GM03348 (cell line): ENCODE measurements around the gene CMBL.
"Not testable (repeated sequence)": the region's sequence is repeated elsewhere in the genome, so short reads cannot be mapped to it uniquely, and the experiment has no call there.

Source experiments
- DNase-seq: peaks from one replicate; pipeline ENCODE4 v3.0.0; 2012; ENCODE audit warnings: low spot score

The CMBL gene

GRCh38 chr5:10285362-10285761, 22.3 kb downstream of the CMBL start:
- peak; percentile 36 for DNase-seq

DNA sequence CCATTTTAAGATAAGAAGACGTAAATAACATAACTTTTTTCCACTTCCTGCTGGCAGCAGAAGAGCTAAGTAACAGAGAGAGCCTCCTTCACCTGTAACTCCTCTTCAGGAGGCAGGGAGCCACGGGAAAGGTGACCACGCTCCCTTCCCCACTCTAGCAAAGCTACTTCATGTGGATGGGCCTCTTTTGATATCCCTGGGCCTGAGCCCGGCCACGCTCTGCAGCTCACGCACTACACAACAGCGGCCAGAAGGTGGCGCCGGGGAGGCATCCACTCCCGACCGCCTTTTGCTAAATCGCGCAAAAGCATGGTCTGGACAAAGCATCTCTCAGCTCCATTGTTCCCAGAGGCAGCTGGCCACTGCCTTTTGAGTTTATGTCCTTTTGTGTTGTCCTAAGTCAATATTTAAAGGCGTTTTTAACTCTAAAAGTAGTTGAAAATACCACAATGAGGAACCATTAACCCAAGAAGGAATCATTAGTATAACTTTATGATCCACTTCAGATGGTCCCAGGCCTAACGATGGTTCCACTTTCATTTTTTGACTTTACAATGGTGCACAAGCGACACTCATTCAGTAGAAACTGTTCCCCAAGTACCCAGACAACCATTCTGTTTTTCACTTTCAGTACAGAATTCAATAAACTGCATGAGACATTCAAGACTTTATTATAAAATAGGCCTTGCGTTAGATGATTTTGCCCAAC, 23.6 kb downstream of the CMBL start:
- DNase-seq: peak; percentile 89

- DNase-seq: no peak
Measured at GRCh38 chr5:10279925-10280720, 27.6 kb downstream of the CMBL start.

DNA sequence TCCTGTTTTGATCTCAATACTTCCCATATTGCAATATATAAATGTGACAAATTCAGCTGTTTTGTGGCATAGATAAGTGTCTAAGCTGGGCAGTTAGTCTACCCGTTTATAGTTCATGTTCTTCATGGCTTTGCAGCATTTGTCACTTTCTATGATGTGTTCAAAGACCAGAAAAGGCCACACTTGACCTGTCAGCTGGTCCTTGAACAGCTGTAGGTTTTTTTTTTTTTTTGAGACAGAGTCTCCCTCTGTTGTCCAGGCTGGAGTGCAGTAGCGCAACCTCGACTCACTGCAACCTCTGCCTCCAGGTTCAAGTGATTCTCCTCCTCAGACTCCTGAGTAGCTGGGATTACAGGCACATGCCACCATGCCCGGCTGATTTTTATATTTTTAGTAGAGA, 28.4 kb downstream of the CMBL start:
- DNase-seq: no peak

DNA sequence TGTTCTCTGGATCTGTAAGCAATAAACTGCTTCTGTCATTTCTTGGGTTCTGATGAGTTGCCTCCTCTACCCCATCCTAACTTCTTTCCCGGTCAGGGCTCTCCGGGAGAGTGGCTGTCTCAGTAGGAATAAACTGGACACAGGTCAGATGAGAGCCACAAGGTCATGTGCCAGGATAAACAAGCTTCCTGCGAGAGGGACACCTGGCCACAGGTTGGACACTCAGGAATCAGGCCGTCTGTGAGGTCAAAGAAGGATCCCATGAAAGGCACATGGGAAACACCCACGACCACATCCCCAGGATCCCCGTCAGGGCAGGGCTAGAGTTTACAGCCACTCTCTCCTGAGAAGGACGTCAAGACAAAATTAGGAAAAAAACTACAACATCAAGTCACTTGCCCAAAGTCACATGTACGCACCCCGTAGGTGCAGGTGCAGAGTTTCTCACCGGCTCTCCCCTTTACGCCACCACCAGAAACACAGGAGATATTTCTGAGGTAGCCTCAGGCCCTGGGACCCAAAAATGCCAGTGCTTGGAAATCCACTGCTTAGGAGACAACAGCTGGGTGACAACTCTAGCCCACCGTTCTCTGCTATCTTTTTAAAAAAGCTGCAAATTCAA, 28.9 kb downstream of the CMBL start:
- DNase-seq: no peak

- no peak for DNase-seq
Measured at GRCh38 chr5:10277773-10278630, 29.7 kb downstream of the CMBL start.

- no peak for DNase-seq
Measured at GRCh38 chr5:10276691-10277090, 31.0 kb downstream of the CMBL start.

DNA sequence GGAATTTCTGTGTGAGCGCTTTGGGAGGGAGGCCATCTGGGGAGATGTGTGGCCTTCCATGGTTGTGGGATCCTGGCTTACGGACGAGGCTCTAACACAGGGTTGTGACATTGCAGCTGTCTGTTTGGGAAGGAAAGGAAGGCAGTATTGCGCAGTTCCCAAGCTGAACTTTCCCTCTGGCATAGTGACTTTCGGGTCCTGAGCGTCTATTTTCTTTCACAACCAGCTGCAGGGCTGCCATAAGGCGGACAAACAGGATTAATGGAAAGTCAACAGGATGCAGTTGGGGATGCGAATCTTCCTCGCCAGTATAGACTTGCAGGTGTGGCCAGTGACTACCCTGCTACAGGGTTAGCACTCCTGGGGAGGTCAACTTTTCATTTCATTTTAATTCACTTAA, 31.7 kb downstream of the CMBL start:
- DNase-seq: no peak

DNA sequence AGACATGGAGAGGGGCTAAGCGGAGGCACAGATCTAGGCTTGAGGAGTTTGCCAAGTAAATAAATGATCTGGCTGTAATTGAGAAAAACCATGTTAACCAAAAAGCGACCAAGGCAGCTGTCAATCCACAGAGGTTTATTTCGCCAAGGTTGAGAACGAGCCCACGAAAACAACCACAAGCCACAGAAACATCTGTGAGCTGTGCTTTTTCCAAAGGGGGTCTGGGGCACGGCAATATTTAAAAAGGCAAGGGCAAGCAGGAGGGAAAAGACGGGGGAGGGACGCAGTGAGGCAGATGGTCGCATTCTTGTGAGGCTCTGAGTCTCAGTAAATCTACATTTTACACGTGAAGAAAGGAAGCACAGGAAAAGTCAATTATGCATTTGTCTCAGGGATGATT, 32.2 kb downstream of the CMBL start:
- no peak for DNase-seq

DNA sequence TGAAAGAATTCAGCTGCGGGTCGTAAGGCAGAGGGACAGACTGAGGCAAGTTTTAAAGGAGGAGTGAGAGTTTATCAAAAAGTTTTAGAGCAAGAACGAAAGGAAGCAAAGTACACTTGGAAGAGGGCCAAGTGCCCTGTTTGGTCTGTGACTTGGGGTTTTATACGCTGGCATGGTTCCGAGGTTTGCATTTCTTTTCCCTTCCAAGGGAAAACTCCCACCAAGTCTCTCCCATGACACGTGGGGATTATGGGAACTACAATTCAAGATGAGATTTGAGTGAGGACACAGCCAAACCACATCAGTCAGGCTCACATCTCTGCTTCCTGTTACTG, 34.9 kb downstream of the CMBL start:
- not testable (repeated sequence) for DNase-seq

DNA sequence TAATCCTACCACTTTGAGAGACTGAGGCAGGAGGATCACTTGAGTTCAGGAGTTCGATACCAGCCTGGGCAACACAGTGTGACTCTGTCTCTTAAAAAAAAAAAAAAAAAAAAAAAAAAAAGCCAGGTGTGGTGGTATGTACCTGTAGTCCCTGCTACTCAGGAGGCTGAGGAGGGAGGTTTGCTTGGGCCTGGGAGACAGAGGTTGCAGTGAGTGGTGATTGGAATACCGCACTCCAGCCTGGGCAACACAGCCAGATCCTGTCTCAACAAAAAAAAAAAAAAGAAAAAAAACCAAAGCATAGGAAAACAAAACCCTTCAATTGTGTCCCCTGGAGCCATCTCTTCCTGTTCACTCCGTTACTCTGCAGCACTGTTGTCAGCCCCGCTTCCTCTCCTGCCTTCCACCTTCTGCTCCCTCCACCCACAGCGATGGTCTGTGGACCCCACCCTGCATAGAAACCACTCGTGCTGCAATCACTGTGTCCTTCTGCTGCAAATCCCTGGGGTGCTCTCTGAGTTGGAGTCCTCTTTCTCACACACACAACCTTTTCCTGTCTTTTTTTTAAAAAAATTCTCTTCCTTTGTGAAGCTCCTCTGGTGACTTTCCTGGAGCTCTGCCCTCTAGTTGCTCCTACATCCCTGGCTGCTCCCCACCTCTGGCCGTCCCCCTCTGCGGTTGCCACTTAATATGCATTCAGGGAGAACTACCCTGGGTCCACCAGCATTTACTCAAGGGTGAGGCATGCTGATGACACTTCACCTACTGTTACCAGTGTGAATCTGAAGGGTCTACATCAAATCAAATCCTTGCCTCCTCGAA, 35.4 kb downstream of the CMBL start:
- no peak for DNase-seq

GRCh38 chr5:10268100-10268499, 39.6 kb downstream of the CMBL start:
- no peak for DNase-seq

DNA sequence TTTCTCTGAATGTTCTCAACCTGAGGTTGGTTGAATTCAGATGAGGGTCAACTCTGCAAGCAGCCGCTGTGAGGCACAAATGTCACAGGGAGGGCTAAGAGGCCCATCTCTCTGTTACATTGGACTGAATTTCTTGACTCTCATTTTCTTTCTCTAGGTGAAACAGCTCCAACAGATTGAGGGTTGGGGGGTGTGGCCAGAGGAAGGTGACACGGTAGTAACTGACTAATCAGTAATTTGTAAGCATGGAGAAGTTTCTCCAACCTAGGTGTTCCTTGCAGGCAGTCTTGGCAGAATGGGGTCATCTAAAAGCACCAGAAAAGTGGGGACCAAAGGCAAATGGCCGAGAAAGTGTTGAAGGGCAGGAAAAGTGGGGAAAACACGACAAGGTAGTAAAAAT, 40.9 kb downstream of the CMBL start:
- no peak for DNase-seq

DNA sequence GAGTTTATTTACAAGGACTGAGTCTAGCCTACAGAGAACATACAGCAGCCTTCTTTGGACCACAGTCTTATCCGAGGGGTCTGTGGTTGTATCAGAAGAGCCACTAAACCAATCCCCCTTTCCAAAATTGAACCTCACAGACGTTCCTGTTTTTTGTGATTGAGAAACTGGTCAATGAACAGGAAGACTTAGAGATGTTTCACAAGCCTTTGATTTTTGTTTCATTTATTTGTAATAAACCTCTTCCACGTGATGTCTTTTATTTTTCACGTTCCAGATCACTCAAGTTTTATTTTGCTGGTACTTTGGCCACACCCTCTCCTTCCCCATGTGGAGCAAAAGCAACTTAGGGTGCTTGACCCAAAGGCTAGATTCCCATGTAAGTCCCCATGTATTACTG, 41.6 kb downstream of the CMBL start:
- no peak for DNase-seq

GRCh38 chr5:10265245-10266109, 42.2 kb downstream of the CMBL start:
- DNase-seq: no peak

DNA sequence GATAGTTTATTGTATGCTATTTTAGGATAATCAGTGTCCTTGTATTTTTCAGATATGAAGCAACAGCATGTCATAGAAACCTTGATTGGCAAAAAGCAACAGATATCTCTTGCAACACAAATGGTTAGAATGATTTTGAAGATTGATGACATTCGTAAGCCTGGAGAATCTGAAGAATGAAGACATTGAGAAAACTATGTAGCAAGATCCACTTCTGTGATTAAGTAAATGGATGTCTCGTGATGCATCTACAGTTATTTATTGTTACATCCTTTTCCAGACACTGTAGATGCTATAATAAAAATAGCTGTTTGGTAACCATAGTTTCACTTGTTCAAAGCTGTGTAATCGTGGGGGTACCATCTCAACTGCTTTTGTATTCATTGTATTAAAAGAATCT, 43.1 kb downstream of the CMBL start:
- peak; percentile 17 for DNase-seq

- no peak for DNase-seq
Measured at GRCh38 chr5:10262995-10263394, 44.7 kb downstream of the CMBL start.

- no peak for DNase-seq
Measured at GRCh38 chr5:10262121-10262774, 45.5 kb downstream of the CMBL start.

DNA sequence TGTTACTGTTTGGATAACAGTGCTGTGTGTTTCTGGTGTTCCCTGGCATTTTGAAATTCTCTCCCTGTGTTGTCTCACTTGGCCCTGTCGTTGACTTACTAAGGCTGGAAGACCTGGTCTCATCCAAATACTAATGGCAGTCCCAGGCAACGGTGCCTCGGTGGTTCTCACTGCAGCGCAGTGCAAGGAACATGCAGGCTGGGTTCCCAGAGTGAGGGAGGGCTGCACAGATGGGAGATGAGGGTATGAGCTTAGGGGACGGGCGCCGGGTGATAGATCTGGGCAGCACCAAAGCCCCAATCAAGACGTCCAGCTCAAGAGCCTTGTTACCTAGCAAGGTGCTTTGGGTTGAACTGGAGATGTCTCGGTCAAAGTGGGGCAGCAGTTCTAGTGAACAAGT, 46.6 kb downstream of the CMBL start:
- no peak for DNase-seq

DNA sequence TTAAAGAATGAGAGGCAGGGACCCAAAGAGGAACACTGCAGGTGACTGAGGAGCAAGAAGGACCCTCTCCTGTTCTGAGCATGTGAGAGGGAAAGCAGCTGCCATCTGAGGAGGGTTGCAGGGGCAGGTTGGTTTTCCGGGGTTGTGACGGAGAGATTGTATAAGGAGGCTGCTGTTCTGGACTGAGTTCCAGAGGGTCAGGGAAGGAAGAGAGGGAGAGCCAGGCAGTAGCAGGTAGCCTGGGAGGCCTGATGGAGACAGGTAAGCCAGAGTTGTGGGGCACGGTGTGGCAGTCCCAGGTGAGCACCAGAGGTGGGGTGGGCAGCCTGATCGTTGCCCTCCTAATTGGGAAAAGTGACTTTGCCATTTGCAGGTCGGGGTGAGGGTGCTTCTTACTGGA, 47.8 kb downstream of the CMBL start:
- no peak for DNase-seq
